Effector memory CD8-positive, alpha-beta T cell (primary cell): Measurements from ENCODE around the gene AP3S2.
"Not testable (repeated sequence)": the region's sequence is repeated elsewhere in the genome, so short reads cannot be mapped to it uniquely, and the experiment has no call there.

Experiments
- ATAC-seq: fragments of 150-1000 bp; cut with Tn5 transposase; replicated peaks from 2 replicates; pipeline ENCODE4 v1.10.0; 2021; ENCODE audit warnings: mild to moderate bottlenecking, moderate library complexity
- DNase-seq, 3 experiments: peaks; one replicate each; pipeline ENCODE4 v3.0.0; 2021
- H3K27ac Mint-ChIP-seq, 2 donors: one replicate each; pipeline ENCODE4 v1.8.0; 2022; ENCODE audit warnings: mild to moderate bottlenecking in 2 of 2, mixed read lengths in 2 of 2, moderate library complexity in 2 of 2
- H3K27me3 Mint-ChIP-seq, 2 donors: one replicate each; pipeline ENCODE4 v1.8.0; 2022; ENCODE audit warnings: mixed read lengths in 2 of 2
- H3K36me3 Mint-ChIP-seq: one replicate; pipeline ENCODE4 v1.8.0; 2022; ENCODE audit warnings: mild to moderate bottlenecking, moderate library complexity, mixed read lengths; ENCODE audit not compliant: insufficient read depth
- H3K4me1 Mint-ChIP-seq, 2 donors: one replicate each; pipeline ENCODE4 v1.8.0; 2022; ENCODE audit warnings: low read depth in 2 of 2, mixed read lengths in 2 of 2
- H3K4me3 Mint-ChIP-seq, 2 donors: one replicate each; pipeline ENCODE4 v1.8.0; 2022; ENCODE audit warnings: mild to moderate bottlenecking in 2 of 2, mixed read lengths in 2 of 2, moderate library complexity in 2 of 2
- H3K9me3 Mint-ChIP-seq, 2 donors: one replicate each; pipeline ENCODE4 v1.8.0; 2022; ENCODE audit warnings: mixed read lengths in 2 of 2

Gene AP3S2

DNA sequence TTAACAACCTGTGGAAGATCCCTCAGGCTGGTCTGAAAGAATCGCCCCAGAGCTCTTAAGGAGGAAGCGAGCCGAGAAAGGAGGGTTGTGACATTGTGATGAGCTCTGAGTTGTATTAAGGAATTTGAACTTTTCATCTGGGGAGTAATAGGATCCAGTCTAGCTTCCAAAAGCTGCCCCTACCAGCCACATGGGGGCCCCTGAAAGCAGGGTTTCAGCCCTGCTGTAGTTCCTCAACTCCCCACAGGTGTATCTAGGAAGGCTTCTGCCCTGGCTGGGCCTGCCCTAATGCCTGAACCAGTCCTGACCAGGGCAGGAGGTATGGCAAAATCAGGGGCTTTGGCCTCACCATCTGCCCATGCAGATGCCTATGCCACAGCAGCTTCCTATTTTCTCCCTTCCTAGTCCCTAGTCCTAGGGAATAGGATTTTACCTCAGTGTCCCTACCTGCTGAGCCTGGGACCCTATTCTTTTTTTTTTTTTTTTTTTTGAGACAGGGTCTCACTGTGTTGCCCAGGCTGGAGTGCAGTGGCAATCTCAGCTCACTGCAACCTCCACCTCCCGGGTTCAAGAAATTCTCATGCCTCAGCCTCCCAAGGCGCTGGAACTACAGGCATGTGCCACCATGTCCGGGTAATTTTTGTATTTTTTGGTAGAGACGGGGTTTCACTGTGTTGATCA lies 5.0 kb upstream of the AP3S2 start:
- Mint-ChIP-seq H3K36me3 (peaks cover 8% of the 10 kb centered on the region), H3K27ac (no peak overlapping the region), H3K4me1 (peaks cover 6 to 10% of the 10 kb centered on the region in 2 donors), H3K9me3 (no peaks in the 10 kb centered on the region), H3K27me3 (peaks cover 7 to 19% of the 10 kb centered on the region in 2 donors), H3K4me3 (no peak overlapping the region)
- peak; percentile 38 for ATAC-seq
- peak; percentile 8 to 22 (median 18) for DNase-seq

DNA sequence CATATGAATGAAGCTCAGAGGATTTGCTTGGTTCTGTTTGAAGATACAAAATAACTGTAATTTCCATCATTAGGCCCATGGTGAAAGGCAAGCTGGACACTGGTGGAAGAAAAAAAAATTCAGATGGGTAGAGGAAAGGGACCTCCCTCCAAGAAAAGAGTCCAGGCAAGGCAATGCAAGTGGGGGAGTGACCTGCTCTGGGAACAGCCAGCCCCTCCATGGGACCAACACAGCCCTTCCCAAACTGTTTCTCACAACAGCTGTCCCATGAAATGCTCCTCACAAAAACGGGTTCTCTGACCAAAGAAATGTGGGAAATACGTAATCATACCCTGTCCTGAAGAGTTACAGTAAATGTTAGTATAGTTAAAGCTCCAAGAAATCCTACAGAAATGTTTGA lies 4.4 kb upstream of the AP3S2 start:
- no peak for DNase-seq
- no peaks in the 10 kb centered on the region for H3K9me3 Mint-ChIP-seq
- no peak overlapping the region for H3K4me3 Mint-ChIP-seq
- no peak overlapping the region for H3K27ac Mint-ChIP-seq
- peaks cover 10% of the 10 kb centered on the region for H3K36me3 Mint-ChIP-seq
- peaks cover 9 to 15% of the 10 kb centered on the region in 2 donors for H3K4me1 Mint-ChIP-seq
- ATAC-seq: no peak
- H3K27me3 Mint-ChIP-seq: peaks cover 7 to 19% of the 10 kb centered on the region in 2 donors

DNA sequence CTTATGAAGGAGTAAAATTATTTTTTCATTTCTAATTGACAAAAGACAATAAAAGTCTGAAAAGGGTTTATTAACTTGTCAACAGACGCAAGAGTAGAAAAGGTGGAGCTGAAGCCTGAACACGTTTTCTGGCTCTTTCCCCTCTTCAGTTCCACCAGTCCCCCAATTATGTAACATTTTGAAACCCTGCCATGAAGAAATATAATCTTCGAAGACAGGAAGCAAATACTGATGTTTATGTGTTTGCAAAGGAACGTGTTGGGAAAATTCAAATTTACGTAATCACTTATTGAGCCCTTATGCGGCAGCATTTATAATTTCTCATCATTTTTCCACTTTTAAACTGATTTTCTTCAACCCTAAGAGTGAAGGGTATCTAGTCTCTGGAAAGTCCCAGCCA lies 767 bp downstream of the AP3S2 start:
- H3K27ac Mint-ChIP-seq: peak overlapping the region; percentile 97 to 98

DNA sequence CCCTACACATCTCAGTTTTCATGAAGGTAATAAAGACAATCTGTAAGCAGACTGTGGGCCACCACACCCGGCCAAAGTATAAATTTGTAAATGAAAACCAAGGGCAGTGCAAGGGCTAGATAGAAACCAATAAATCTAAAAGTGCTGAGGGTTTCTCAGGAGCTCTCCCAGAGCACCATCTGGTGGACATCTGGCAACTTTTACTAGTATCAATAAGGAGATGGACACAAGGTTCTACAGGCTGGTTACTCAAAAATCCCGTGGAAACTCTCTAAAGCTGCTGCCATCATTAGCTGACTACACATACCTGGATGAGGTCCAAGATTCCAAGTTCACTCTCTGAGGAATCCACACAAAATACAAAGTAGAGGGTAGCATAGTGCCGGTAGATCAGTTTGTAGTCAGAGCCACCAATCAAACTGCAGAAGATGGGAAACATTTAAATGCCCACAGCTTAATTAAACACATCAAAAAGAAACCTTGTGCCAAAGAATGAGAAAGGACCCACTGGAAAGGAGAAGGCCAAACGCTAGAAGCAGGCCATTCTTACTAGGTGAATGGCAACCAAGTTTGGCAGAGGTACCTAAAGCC lies 5.5 kb downstream of the AP3S2 start:
- DNase-seq (no peak), ATAC-seq (no peak)
- Mint-ChIP-seq H3K4me1 (peaks cover 6 to 26% of the 10 kb centered on the region in 2 donors), H3K9me3 (no peaks in the 10 kb centered on the region), H3K4me3 (no peak overlapping the region), H3K27me3 (no peaks in the 10 kb centered on the region), H3K27ac (peak overlapping the region in 1 of 2 donors; percentile 15), H3K36me3 (peaks cover 48% of the 10 kb centered on the region)

More for the DNA sequence above, 767 bp downstream of the AP3S2 start:
- no peak for ATAC-seq
- Mint-ChIP-seq H3K4me3 (peak overlapping the region; percentile 98 to 99), H3K36me3 (peaks cover 24% of the 10 kb centered on the region), H3K9me3 (no peaks in the 10 kb centered on the region), H3K27me3 (peaks cover 0 to 8% of the 10 kb centered on the region in 2 donors), H3K4me1 (peaks cover 16 to 40% of the 10 kb centered on the region in 2 donors)
- no peak for DNase-seq

DNA sequence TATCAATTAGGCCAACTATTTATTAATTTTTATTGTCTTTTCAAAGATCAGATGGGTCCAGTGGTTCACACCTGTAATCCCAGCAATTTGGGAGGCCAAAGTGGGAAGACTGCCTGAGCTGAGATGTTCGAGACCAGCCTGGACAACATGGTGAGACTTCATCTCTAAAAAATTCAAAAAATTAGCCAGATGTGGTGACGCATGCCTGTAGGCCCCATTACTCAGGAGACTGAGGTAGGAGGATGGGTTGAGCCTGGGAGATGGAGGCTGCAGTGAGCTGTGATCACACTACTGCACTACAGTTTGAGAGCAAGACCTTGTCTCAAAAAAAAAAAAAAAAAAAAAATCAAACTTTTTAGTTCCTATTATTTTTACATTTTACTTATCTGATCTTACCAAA lies 8.2 kb downstream of the AP3S2 start:
- DNase-seq: no peak
- no peak for ATAC-seq
- Mint-ChIP-seq H3K27me3 (no peaks in the 10 kb centered on the region), H3K4me1 (peaks cover under 1 to 6% of the 10 kb centered on the region in 2 donors), H3K4me3 (no peak overlapping the region), H3K27ac (no peak overlapping the region), H3K36me3 (peaks cover 49% of the 10 kb centered on the region), H3K9me3 (no peaks in the 10 kb centered on the region)

DNA sequence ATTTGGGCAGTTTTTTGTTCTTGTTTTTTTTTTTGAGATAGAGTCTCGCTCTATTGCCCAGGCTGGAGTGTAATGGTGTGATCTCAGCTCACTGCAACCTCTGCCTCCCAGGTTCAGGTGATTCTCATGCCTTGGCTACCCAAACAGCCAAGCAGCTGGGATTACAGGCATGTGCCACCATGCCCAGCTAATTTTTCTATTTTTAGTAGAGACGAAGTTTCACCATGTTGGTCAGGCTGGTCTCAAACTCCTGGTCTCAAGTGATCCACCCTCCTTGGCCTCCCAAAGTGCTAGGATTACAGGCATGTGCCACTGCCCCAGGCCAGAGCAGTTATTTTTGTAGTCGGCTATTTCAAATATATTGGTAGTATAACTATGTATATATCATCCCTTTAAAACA lies 8.6 kb downstream of the AP3S2 start:
- not testable (repeated sequence) for H3K9me3 Mint-ChIP-seq, H3K27me3 Mint-ChIP-seq, H3K4me3 Mint-ChIP-seq, DNase-seq, ATAC-seq, H3K4me1 Mint-ChIP-seq
- peaks cover 53% of the 10 kb centered on the region for H3K36me3 Mint-ChIP-seq
- peak overlapping the region in 1 of 2 donors; percentile 49 for H3K27ac Mint-ChIP-seq

DNA sequence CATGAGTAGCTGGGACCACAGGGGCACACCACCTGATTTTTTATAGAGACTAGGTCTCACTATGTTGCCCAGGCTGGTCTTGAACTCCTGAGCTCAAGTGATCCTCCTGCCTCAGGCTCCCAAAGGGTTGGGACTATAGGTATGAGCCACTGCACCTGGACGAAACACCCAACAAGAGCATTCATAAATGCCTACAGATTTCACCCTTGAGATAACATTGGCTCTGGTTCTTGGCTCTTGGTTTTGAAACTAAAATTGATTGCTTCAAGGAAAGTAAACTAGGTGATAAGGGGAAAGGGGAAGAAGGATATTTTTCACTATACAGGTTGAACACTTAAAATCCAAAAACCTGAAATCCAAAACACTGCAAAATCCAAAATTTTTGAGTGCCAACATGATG lies 10.3 kb downstream of the AP3S2 start:
- Mint-ChIP-seq H3K27me3 (no peaks in the 10 kb centered on the region), H3K27ac (peak overlapping the region in 1 of 2 donors; percentile 46), H3K4me3 (no peak overlapping the region), H3K36me3 (peaks cover 47% of the 10 kb centered on the region), H3K4me1 (no peaks in the 10 kb centered on the region), H3K9me3 (no peaks in the 10 kb centered on the region)
- ATAC-seq (no peak), DNase-seq (no peak)

DNA sequence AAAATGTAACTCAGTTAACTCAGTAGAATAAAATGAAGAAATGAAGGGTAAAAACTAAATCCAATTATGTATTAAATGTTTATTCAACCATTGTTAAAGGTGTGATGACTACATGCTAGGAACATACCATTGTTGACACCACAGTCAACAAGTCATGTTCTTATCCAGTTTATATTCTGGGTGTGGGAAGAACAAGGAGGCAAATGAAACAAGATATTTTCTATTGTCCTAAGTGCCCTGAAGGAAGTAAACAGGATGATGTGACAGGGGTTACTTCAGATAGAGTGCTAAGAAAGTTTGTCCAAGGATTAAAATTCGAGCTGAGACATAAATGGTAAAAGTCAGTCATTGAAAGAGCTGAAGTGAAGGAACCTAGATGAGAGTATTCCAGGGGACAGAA lies 13.1 kb downstream of the AP3S2 start:
- Mint-ChIP-seq H3K27me3 (no peaks in the 10 kb centered on the region), H3K4me3 (no peak overlapping the region), H3K9me3 (no peaks in the 10 kb centered on the region), H3K4me1 (no peaks in the 10 kb centered on the region), H3K27ac (peak overlapping the region in 1 of 2 donors; percentile 35), H3K36me3 (peaks cover 48% of the 10 kb centered on the region)
- ATAC-seq (no peak), DNase-seq (no peak)

DNA sequence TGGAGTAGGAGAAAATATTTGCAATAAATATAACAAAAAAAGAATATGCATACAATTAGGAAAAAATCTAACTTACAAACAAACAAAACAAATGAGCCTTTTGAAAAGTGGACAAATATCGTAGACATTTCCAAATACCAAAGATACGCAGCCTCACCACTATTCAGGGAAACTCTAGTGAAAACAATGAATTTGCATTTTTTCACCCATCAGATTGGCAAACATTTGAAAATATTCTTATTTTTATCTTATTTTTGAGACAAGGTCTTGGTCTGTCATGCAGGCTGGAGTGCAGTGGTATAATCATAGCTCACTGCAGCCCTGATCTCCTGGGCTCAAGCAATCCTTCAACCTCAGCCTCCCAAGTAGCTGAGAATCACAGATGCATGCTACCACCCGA lies 15.5 kb downstream of the AP3S2 start:
- Mint-ChIP-seq H3K4me3 (no peak overlapping the region), H3K27ac (no peak overlapping the region), H3K9me3 (no peaks in the 10 kb centered on the region), H3K27me3 (no peaks in the 10 kb centered on the region), H3K36me3 (peaks cover 29% of the 10 kb centered on the region), H3K4me1 (no peaks in the 10 kb centered on the region)
- ATAC-seq: no peak
- no peak for DNase-seq

DNA sequence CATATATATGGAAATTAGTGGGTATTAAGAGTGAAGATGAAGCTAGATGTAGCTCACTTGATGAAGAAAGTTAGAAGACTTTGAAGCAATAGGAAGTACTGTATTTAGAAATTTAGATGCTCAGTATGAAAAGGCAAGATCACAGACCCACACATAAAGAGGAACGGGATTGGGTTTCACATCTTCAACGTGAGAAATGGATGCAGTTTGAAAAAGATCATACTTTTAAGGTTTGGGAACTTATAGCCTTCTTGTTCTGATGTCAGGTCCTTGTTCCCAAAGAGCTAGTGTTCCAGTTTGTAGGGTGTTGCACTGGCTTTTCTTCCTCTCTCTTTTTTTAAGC lies 16.7 kb downstream of the AP3S2 start:
- no peaks in the 10 kb centered on the region for H3K4me1 Mint-ChIP-seq
- H3K27ac Mint-ChIP-seq: no peak overlapping the region
- DNase-seq (no peak), ATAC-seq (no peak)
- peaks cover 27% of the 10 kb centered on the region for H3K36me3 Mint-ChIP-seq
- H3K9me3 Mint-ChIP-seq: no peaks in the 10 kb centered on the region
- no peaks in the 10 kb centered on the region for H3K27me3 Mint-ChIP-seq
- no peak overlapping the region for H3K4me3 Mint-ChIP-seq

DNA sequence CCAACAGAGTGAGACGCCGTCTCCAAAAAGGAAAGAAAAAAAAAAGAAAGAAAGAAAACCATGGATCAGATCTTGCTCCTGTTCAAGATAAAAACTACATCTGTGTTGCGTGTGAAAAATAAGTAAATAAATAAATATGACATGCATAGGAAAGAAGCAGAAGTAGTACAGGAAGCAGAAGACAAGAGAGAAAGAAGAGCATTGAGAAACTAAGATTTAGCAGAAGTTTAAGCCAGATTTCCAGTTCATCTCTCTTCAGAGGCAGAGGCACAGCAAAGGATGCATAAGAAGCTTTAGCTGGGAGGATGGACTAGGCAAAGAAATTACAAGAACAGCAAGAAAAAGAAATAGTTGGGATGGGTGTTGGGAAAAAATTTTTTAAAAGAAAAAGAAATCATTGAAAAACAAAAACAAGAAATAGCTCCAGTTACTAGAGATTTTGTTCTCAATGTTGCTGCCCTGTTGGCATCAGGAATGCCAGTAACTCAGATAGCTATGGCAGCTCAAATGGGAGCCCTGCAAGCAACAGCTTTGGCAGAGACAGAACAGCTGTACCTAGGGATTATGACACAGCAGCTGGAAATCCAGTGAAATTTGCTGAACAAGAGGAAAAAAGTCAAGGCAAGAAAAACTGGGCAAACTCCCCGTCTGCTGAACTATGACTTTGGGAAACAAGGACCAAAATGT lies 17.3 kb downstream of the AP3S2 start:
- Mint-ChIP-seq H3K27ac (no peak overlapping the region), H3K9me3 (no peaks in the 10 kb centered on the region), H3K27me3 (no peaks in the 10 kb centered on the region), H3K4me3 (no peak overlapping the region), H3K36me3 (peaks cover 27% of the 10 kb centered on the region), H3K4me1 (no peaks in the 10 kb centered on the region)
- no peak for DNase-seq
- ATAC-seq: no peak

DNA sequence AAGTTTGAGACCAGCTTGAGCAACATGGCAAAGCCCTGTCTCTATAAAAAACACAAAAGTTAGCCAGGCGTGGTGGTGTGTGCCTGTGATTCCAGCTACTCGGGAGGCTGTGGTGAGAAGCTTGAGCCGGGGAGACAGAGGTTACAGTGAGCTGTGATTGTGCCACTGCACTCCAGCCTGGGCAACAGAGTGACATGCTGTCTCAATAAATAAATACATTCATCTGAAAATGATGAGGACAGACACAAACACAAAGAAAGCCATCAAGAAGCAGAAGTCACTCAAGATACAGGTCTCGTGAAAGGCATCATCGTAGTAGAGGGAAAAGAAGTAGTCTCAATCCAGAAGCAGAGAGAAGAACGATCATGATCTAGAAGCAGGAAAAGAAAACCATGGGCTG lies 18.1 kb downstream of the AP3S2 start:
- Mint-ChIP-seq H3K4me1 (no peaks in the 10 kb centered on the region), H3K4me3 (no peak overlapping the region), H3K27me3 (no peaks in the 10 kb centered on the region), H3K9me3 (no peaks in the 10 kb centered on the region), H3K36me3 (peaks cover 31% of the 10 kb centered on the region), H3K27ac (no peak overlapping the region)
- ATAC-seq (no peak), DNase-seq (no peak)

DNA sequence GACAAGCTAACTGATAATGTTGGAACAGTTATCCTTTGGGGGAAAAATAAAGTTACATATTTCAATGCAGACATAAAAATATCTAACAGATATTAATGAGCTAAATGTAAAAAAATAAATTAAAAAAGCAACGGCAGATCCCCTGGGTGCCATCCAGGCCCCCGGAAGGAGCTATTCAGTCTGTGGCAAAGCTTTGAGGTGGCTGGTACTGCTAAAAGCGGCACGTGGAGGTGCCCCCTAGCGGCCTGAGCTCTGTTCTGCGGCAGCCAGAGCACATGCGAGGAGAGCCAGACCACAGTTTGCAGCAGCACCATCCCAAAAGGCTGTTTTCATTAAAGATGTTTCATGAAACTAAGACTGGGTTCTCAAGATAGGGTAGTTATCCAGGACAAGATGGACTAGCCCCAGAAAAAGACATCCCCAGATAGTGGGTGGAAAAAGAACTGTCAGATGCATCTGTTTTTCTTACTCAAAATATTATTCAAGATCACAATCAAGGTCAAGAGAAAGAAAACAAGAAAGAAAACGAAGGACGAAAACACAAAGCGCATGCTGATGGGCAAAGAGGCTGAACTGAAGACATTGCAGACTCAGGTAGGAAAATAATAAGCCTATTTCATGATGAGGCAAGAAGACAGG lies 18.7 kb downstream of the AP3S2 start:
- Mint-ChIP-seq H3K4me3 (no peak overlapping the region), H3K36me3 (peaks cover 28% of the 10 kb centered on the region), H3K9me3 (no peaks in the 10 kb centered on the region), H3K27ac (peak overlapping the region in 1 of 2 donors; percentile 58), H3K4me1 (no peaks in the 10 kb centered on the region), H3K27me3 (no peaks in the 10 kb centered on the region)
- DNase-seq (peak; percentile 72 to 80 (median 77)), ATAC-seq (peak; percentile 100)
